Hepatocyte (in vitro differentiated cells): Measurements from ENCODE around the gene ANAPC10. TPM values are rescaled to one million over a fixed set of nuclear protein-coding genes. Genes with fewer than 3 reads are reported as not detected.

Experiments used
- DNase-seq: peaks from one replicate; pipeline ENCODE4 v3.0.0-alpha.2; 2016; ENCODE audit warnings: low spot score
- H2AFZ ChIP-seq: fragments of 200-600 bp; sonication (generic); 2 replicates; pipeline ENCODE4 v1.6.0; 2016; ENCODE audit warnings: antibody characterized with exemption, mild to moderate bottlenecking
- H3K27ac ChIP-seq: fragments of 200-600 bp; sonication (generic); 2 replicates; pipeline ENCODE4 v1.5.1; 2016; ENCODE audit warnings: mild to moderate bottlenecking
- H3K27me3 ChIP-seq: fragments of 200-600 bp; sonication (generic); 2 replicates; pipeline ENCODE4 v1.6.1; 2016
- H3K36me3 ChIP-seq: fragments of 200-600 bp; sonication (generic); replicated peaks from 2 replicates; pipeline ENCODE4 v1.5.1; 2016; ENCODE audit warnings: low read depth; ENCODE audit not compliant: insufficient read depth
- H3K4me1 ChIP-seq: fragments of 200-600 bp; sonication (generic); 2 replicates; pipeline ENCODE4 v1.5.1; 2016; ENCODE audit warnings: mild to moderate bottlenecking, moderate library complexity; ENCODE audit not compliant: insufficient read depth
- H3K4me2 ChIP-seq: fragments of 200-600 bp; sonication (generic); 2 replicates; pipeline ENCODE4 v1.6.0; 2016
- H3K4me3 ChIP-seq: fragments of 200-600 bp; sonication (generic); 2 replicates; pipeline ENCODE4 v1.5.1; 2016; ENCODE audit warnings: mild to moderate bottlenecking
- H3K79me2 ChIP-seq: fragments of 200-600 bp; sonication (generic); 2 replicates; pipeline ENCODE4 v1.6.0; 2017; ENCODE audit warnings: mild to moderate bottlenecking
- H3K9me2 ChIP-seq: fragments of 200-600 bp; sonication (generic); replicated peaks from 2 replicates; pipeline ENCODE4 v1.6.0; 2017; ENCODE audit warnings: mild to moderate bottlenecking; ENCODE audit not compliant: insufficient read depth
- H3K9me3 ChIP-seq: fragments of 200-600 bp; sonication (generic); 2 replicates; pipeline ENCODE4 v1.5.1; 2016; ENCODE audit warnings: low read depth, mild to moderate bottlenecking
- H4K20me1 ChIP-seq: fragments of 200-600 bp; sonication (generic); 2 replicates; pipeline ENCODE4 v1.6.0; 2016; ENCODE audit warnings: mild to moderate bottlenecking; ENCODE audit not compliant: insufficient read depth, poor library complexity, severe bottlenecking
- EZH2 ChIP-seq: fragments of 200-600 bp; sonication (generic); IDR thresholded peaks from 2 replicates; pipeline ENCODE4 v1.6.1; 2016; ENCODE audit warnings: antibody characterized with exemption, mild to moderate bottlenecking, borderline replicate concordance
- EZH2phosphoT487 ChIP-seq: fragments of 200-600 bp; sonication (generic); IDR thresholded peaks from one replicate; pipeline ENCODE4 v1.6.1; 2018; ENCODE audit warnings: antibody characterized with exemption, mild to moderate bottlenecking, low read depth, moderate library complexity; ENCODE audit not compliant: unreplicated experiment, severe bottlenecking
- WGBS: methylation state at CpG from one replicate; pipeline ENCODE4 v1.1.6; 2016; ENCODE audit warnings: low lambda C conversion rate; ENCODE audit errors: missing lambda C conversion rate; 5-methylcytosine and 5-hydroxymethylcytosine counted together
- polyA plus RNA-seq: library from polyadenylated mRNA; unstranded; fragments of >200 nt; fragmentation: Nextera tagmentation; extraction: Ambion mirVana; gene quantifications from 2 replicates; pipeline ENCODE4 v1.2.1, GENCODE V29; 2016
- total RNA-seq: library from RNA; depleted of rRNA; stranded (reverse); fragments of >200 nt; gene quantifications from 2 replicates; pipeline ENCODE4 v1.2.3, GENCODE V29; 2014
- TF ChIP-seq, protein P1 (sequence below): fragments of 200-600 bp; sonication (generic); IDR thresholded peaks from 2 replicates; pipeline ENCODE4 v1.5.1; 2016; ENCODE audit warnings: antibody characterized with exemption, mild to moderate bottlenecking; ENCODE audit not compliant: poor library complexity

ANAPC10 gene
- total and polyA plus RNA-seq, 2 experiments from 2014 or later, result 27.2 to 31.0 TPM

DNA sequence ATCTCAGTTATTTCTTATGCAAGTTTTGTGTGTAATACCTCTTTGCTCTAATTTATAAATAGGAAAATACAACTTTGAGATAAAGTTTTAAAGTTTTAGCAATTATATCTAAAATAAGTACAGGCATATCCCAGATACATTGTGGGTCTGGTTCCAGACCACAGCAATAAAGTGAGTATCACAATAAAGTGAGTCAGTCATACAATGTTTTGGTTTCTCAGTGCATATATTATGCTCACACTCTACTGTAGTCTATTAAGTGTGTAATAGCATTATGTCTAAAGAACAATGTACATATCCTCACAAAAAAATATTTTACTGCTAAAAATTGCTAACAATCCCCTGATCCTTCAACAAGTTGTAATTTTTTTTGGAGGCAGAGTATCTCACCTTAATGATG, 49.2 kb downstream of the ANAPC10 start:
- no peaks in the 10 kb centered on the region for H3K9me2 ChIP-seq
- no peak overlapping the region for H2AFZ ChIP-seq
- H3K4me1 ChIP-seq, result no peaks in the 10 kb centered on the region
- H3K79me2 ChIP-seq, result peaks cover 6% of the 10 kb centered on the region
- no peak overlapping the region for H3K27ac ChIP-seq
- H3K9me3 ChIP-seq, result no peaks in the 10 kb centered on the region
- no peaks in the 10 kb centered on the region for H4K20me1 ChIP-seq
- TF ChIP-seq, protein P1, sequence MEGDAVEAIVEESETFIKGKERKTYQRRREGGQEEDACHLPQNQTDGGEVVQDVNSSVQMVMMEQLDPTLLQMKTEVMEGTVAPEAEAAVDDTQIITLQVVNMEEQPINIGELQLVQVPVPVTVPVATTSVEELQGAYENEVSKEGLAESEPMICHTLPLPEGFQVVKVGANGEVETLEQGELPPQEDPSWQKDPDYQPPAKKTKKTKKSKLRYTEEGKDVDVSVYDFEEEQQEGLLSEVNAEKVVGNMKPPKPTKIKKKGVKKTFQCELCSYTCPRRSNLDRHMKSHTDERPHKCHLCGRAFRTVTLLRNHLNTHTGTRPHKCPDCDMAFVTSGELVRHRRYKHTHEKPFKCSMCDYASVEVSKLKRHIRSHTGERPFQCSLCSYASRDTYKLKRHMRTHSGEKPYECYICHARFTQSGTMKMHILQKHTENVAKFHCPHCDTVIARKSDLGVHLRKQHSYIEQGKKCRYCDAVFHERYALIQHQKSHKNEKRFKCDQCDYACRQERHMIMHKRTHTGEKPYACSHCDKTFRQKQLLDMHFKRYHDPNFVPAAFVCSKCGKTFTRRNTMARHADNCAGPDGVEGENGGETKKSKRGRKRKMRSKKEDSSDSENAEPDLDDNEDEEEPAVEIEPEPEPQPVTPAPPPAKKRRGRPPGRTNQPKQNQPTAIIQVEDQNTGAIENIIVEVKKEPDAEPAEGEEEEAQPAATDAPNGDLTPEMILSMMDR, result no peak
- TF ChIP-seq EZH2phosphoT487 (no peak), EZH2 (no peak)
- DNase-seq, result no peak
- H3K27me3 ChIP-seq, result no peaks in the 10 kb centered on the region
- H3K36me3 ChIP-seq, result no peaks in the 10 kb centered on the region
- no peak overlapping the region for H3K4me3 ChIP-seq
- H3K4me2 ChIP-seq, result no peak overlapping the region

DNA sequence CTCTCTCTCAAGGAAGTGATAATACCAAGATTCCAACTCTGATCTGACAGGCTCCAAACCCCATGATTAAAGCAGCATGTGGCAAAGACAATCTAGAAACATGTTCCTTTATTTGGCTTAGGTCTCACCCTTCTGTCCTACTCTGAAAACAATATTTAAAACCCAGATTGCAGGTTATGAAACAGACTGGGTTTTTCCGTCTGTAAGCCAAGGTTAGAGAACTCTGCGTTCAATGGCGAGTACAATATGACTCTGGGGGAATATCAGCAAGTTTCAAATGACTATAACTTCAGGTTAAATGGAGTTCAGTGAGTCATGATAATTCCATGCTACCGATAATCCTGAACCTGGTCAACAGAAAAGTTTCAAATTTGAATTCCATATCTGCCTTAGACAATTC, 50.8 kb downstream of the ANAPC10 start:
- Histone ChIP-seq H3K9me3 (no peaks in the 10 kb centered on the region), H3K4me1 (no peaks in the 10 kb centered on the region), H2AFZ (no peak overlapping the region), H3K27me3 (no peaks in the 10 kb centered on the region), H3K27ac (no peak overlapping the region), H3K36me3 (no peaks in the 10 kb centered on the region), H3K9me2 (no peaks in the 10 kb centered on the region), H3K4me2 (no peak overlapping the region), H3K4me3 (no peak overlapping the region), H4K20me1 (no peaks in the 10 kb centered on the region), H3K79me2 (peaks cover 6% of the 10 kb centered on the region)
- TF ChIP-seq, protein P1, result no peak
- TF ChIP-seq EZH2phosphoT487 (no peak), EZH2 (no peak)
- DNase-seq, result no peak
- WGBS, result 92% methylated on average over 4 of the region's 4 CpGs

DNA sequence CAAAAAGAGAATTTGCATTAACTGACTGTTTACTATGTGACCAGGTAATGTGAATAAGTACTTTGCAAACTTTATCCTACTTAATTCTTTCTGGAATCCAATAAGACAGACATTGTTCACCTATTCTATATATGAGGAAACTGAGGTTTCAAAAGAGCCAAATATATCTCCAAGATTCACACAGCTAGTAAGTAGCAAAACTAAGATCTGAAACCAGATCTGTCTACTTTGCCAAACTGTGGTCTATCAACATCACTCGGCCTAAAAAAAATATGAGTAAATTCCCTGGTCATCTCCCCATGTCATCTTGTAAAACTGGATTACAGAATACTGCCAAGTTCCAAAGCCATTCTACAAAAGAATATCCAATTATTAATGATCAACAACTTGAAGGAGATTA, 52.8 kb downstream of the ANAPC10 start:
- no peak overlapping the region for H3K4me2 ChIP-seq
- H3K27ac ChIP-seq, result no peak overlapping the region

More for the DNA sequence above, 52.8 kb downstream of the ANAPC10 start:
- no peaks in the 10 kb centered on the region for H3K36me3 ChIP-seq
- TF ChIP-seq, protein P1, result no peak
- no peak for TF ChIP-seq EZH2phosphoT487
- no peak for TF ChIP-seq EZH2
- no peaks in the 10 kb centered on the region for H3K9me3 ChIP-seq
- H3K9me2 ChIP-seq, result no peaks in the 10 kb centered on the region
- H4K20me1 ChIP-seq, result no peaks in the 10 kb centered on the region
- DNase-seq, result no peak
- H3K27me3 ChIP-seq, result no peaks in the 10 kb centered on the region
- H3K4me3 ChIP-seq, result no peak overlapping the region
- H3K79me2 ChIP-seq, result peaks cover 6% of the 10 kb centered on the region
- H3K4me1 ChIP-seq, result no peaks in the 10 kb centered on the region
- H2AFZ ChIP-seq, result no peak overlapping the region
- WGBS, result 88% methylated on average over 1 of the region's 1 CpG
